GM21786 (cell line): ENCODE measurements around the gene GNB5.
"Not testable (repeated sequence)": the region's sequence is repeated elsewhere in the genome, so short reads cannot be mapped to it uniquely, and the experiment has no call there.

Experiments used
- ATAC-seq: cut with Tn5 transposase; IDR thresholded peaks from one replicate; pipeline ENCODE4 v1.9.1; 2021; ENCODE audit not compliant: unreplicated experiment

The GNB5 gene

GRCh38 chr15:52097180-52097579, 94.0 kb downstream of the GNB5 start:
- ATAC-seq, result no peak

- not testable (repeated sequence) for ATAC-seq
Measured at GRCh38 chr15:52096536-52096935, 94.7 kb downstream of the GNB5 start.

DNA sequence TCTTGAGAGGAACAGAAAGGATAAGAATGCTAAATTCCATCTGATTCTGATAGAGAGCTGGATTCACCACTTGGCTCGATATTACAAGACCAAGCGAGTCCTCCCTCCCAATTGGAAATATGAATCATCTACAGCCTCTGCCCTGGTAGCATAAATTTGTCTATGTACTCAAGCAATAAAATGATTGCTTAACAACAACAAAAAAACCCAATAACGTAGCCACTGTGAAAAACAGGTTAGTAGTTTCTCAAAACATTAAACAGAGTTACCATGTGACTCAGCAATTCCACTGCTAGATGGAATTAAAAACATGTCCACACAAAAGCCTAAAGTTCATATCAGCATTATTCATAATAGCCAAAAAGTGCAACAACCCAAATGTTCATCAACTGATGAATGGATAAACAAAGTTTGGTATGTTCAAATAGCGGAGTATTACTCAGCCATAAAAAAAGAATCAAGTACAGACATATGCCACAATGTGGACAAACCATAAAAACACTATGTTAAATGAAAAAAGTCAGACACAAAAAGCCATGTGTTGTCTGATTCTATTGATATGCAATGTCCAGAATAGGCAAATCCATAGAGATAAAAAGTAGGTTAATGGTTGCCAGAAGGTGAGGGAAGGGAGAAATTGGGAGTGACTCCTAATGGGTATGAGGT, 95.5 kb downstream of the GNB5 start:
- no peak for ATAC-seq

DNA sequence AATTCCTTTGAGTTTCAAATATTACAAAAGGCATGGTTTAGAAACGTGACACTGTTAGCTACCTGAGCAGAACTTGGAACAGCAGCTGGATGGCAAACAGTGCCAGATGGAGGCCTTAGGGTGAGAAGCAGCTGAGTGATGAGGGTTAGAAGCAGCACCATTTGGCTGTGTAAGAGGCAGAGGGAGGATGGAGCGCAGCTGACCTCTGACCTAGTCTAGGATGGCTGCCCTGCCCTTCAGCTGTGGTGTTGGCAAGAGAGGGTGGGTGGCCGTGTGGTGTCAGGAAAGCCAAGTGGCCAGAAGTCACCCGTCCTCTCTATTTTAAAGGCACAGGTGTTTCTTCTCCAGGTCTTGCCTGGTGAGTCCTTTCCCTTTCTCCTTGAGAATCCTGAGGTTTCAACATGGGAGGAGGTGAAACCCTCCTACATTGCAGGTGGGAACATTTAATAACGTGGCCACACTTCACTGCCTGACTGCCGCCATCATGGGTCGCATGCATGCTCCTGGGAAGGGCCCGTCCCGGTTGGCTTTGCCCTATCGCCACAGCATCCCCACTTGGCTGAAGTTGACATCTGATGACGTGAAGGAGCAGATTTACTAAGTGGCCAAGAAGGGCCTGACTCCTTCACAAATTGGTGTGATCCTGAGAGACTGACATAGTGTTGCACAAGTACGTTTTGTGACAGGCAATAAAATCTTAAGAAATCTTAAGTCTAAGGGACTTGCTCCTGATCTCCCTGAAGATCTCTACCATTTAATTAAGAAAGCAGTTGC, 96.2 kb downstream of the GNB5 start:
- no peak for ATAC-seq

DNA sequence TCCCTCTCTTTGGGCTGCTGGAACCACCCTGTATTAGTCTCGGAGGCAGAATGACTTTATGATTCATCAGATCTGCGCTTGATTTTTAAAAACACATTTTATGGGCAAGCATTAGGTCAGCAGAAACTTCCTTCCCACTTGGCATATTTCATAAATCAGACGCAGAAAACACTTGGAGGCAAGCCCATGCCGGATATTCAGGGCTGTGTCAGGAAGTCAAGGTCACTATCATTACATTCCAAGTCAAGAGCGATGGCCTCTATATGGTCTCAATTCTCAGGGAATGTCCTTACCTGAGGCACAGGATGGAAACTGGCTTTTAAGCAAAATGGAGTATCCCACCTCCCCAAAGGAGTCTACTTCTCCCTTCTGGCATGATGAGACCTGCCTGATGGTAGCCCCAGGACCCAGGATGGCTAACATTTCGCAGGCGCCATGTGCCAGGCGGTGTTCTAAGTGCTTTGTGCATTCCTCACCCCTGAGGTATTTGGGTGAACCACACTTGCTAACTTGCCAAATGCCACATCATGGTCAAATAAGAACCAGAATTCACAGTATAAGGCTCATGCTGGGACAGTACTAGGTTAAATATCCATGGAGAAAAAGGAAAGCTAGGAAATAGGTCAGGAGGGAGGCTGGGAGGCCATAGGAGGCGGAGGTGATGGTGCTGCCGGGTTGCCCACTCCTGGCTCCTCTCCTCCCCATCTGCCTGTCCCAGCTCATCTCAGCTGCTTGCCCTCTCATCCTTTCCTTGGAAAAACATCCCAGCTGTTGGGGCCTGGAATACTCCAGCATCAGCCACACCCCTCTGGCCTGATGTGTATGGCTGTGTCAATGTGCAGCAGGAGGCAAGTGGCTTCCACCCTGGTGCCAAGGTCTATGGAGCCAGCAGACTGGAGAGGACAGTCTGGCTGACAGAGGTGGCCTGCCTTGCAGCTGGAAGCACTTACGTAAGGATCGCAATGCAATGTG, 97.4 kb downstream of the GNB5 start:
- no peak for ATAC-seq

DNA sequence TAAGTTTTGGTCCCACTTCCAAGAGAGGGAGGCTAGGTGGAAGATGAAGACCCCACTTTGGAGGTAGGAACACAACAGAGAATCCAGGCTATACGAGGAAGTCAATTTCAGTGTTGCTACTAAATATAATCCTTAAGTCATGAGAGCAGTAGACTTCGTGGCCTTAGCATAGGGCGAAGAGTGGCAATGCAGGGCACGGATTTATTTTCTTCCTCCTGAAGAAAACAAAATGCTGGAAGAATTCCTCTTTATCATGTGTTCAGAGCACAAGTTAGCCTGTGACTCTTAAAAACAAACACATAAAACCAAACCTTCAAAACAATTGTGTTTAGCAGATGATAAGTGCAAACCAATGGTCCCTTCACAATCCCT, 98.0 kb downstream of the GNB5 start:
- no peak for ATAC-seq

DNA sequence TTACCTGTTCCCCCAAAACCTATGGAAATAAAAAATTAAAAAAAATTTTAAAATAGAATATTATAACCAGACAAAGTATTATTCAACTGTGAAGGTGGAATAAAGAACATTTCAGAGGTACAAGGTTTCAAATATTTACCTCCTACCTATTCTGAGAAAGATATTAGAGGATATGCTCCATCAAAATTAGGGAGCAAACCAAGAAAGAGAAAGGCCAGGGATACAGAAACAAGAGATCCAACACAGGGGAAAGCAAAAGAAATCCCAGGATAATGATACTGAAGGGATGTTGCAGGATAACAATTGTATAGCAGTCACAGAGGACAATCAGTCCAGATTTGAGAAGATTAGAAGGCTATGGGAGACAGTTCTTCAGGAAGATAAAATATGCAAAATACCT, 101.0 kb downstream of the GNB5 start:
- no peak for ATAC-seq

DNA sequence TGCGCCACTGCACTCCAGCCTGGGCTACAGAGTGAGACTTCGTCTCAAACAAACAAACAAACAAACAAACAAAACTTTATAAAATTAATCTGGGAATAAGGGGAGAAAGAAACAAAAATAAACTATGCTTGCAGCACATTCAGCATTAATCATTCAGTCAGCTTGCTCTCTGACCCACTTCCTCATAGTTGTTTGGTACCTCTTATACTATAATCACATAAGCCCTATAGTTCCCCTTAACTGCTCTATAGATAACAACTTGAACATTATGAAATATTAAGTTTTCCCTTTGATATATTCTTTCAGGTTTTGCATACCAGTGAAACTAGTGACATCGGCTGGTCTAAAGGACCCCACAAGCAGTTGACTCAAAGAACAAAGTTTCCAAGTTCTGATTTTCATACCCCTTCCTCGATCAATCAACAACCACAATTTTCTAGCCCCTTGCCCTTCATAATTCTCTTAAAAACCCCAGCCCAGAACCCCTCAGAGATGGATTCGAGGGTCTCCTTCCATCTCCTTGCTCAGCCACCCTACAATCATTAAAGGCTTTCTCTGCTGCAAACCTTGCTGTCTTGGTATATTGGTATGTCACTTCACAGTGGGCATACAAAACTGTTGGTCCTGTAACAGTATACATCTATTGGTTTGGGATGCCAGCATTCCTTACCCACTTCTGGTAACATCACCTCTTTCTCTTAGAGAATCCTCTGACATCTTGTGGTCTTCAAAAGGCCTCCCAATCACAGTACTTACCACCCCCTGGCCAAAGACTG, 105.0 kb downstream of the GNB5 start:
- no peak for ATAC-seq

GRCh38 chr15:52085299-52085698, 105.9 kb downstream of the GNB5 start:
- no peak for ATAC-seq

- ATAC-seq, result no peak
Measured at GRCh38 chr15:52083603-52084002, 107.6 kb downstream of the GNB5 start.

- not testable (repeated sequence) for ATAC-seq
Measured at GRCh38 chr15:52083037-52083359, 108.2 kb downstream of the GNB5 start.

DNA sequence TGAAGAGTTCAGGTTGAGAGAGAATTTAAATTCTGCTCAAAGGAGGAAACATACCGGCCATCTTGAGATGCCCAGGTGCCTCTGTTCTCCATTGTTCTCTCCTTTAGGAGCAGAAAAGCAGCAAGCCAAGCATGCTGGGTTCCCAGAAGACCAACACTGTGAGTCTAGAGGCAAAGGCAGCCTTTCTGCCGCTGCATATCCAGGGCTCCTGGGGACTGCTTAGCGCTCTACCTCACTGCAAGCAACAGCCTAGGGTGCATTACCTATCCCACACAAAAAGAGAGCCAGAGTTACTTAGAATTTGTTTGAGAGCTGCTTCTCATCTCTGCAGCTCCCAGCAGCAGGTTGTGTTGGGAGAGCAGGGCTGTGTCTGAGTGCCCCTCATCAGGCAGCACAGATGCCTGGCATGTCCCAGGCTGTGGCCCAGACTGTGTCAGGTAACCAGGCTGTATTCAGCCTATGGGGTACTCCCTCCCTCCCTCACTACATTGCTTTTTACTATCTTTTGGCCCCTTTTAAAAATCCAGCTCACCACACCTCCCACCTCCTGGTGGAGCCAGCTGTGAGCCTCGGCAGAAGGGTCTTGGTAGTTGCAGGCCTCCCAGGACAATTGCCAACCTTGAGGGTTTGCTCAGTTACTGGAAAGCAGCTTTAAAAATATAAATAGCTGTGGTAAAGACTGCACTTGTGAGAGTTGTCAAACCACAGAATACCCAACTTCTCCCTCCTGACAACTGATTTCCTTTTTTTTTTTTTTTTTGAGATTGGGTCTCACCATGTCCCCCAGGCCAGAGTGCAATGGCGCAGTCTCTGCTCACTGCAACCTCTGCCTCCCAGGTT, 108.8 kb downstream of the GNB5 start:
- ATAC-seq, result peak; percentile 80

- no peak for ATAC-seq
Measured at GRCh38 chr15:52080706-52081392, 110.3 kb downstream of the GNB5 start.

- no peak for ATAC-seq
Measured at GRCh38 chr15:52080031-52080430, 111.2 kb downstream of the GNB5 start.

DNA sequence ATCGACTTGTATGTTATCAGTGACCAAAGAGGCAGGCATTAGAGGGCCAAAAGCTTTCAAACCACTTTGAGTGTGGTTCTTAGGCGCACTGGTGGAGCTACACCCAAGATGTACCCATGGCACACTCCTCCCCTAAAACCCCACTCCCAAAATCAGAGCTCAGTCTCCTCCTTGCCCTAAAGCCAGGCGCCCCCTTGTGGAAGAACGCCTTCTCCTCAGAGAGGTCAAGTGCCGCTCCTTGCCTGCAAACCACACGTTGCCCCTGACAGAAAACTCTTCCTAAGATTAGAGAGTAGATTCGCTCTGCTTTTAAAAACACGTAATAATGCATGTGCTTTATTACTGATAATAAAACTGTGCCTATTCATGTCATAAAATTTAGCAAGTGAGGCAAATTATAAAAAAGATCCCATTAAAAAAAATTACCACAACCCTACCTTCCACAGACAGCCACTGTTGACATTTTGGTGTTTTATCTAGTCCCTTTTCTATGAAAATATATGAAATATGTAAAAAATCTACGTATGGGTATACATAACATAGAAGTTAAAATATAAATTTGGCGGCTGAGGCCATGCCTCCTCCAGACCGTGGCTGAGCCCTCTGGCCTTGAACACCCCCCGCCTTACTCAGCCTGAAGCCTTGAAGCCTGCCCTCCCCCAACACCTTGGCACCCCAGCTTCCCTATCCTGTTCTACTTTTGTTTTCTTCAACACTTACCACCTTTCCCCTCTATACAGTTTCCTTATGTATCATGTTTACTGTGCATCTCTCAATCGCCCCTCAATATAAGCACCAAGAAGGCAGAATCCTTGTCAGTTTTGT, 112.1 kb downstream of the GNB5 start:
- no peak for ATAC-seq

- no peak for ATAC-seq
Measured at GRCh38 chr15:52078197-52078875, 112.9 kb downstream of the GNB5 start.

DNA sequence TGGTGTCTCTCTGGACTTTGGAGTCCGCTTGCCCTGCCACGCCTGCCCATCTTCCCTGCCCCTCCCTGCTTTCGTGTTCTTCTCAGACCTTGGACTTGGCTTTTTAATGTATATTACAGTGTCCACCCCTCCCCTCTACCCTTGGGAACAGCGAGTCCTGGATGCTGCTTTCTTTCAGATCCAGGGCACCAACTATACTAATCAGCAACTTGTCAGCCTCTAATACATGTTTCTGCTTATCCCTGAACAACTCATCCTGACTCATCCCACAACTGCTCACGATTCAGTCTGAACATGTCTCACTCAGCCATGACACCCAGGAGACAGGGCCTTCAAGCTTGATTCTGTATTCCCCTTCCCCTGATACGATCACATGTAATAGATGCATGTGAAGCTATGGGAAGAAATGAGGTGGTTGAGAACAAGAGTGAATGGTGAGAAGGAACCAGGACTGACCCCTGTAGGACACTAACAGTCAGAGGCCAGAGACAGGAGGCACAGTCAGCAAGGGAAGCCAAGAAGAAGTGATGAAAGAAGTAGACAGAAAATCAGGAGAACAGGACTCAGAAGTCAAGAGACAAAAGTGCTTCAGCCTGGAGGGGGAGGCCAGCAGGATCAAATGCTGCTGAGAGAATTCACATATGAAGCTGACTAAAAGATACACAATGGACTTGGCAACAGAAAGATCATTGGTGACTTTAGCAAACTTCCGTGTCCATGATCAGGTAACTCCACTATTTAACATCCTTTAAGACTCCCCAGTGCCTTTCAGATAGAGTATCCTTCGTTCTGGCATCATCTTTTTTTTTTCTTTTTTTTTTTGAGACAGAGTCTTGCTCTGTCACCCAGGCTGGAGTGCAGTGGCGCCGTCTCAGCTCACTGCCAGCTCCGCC, 114.1 kb downstream of the GNB5 start:
- ATAC-seq, result no peak
